ENCODE data around the gene CLASP1.

DNA sequence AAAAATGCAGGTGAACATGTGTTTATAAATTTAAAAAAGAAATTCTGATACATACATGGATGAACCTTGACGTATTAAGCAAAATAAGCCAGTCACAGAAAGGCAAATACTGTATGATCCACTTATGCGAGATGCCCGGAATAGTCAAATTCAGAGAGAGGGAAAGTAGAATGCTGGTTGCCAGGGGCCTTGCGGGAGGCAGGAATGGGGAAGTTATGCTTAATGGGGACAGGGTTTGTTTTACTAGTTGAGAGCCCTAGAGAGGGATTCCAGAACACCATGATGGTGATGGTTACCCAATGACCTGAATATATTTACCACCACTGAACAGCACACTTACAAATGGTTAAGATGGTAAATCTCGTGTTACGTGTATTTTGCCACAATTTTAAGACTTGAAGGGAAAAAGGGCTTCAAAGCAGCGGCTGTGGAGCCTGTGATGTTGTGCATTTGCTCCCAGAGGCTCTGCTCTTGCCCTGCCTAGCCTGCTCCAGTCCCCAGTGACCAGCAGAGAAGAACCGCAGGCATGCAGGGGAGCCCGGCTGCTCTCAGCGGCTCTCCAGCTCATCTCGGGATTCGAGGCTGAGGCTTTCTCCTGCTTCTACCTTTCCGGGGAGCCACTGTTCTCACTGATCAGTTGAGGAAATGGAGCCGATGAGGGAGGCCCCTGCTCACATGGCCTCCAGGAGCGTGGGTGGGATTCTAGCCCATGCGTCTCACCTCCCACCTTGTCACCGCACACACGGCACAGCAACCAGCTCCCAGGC is 312.6 kb downstream of the CLASP1 start:
- TF ChIP-seq, protein P1, sequence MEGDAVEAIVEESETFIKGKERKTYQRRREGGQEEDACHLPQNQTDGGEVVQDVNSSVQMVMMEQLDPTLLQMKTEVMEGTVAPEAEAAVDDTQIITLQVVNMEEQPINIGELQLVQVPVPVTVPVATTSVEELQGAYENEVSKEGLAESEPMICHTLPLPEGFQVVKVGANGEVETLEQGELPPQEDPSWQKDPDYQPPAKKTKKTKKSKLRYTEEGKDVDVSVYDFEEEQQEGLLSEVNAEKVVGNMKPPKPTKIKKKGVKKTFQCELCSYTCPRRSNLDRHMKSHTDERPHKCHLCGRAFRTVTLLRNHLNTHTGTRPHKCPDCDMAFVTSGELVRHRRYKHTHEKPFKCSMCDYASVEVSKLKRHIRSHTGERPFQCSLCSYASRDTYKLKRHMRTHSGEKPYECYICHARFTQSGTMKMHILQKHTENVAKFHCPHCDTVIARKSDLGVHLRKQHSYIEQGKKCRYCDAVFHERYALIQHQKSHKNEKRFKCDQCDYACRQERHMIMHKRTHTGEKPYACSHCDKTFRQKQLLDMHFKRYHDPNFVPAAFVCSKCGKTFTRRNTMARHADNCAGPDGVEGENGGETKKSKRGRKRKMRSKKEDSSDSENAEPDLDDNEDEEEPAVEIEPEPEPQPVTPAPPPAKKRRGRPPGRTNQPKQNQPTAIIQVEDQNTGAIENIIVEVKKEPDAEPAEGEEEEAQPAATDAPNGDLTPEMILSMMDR (IDR thresholded peaks at IDR 0.05): no peak
- TF ChIP-seq EZH2phosphoT487 (IDR thresholded peaks at IDR 0.05): no peak
- TF ChIP-seq EZH2 (IDR thresholded peaks at IDR 0.05): no peak
